PC-9 (cell line): Measurements from ENCODE around the gene IMMT. TPM values are rescaled to one million over a fixed set of nuclear protein-coding genes. Genes with fewer than 3 reads are reported as not detected.

Source experiments
- BruUV-seq: library from RNA; stranded (reverse); fragments of 400-500 nt; replicated peaks from 2 replicates; lab custom pipeline; 2021; lab: Mats Ljungman, UMichigan
- CTCF ChIA-PET: fragments of 300-600 bp; sonication (Branson Sonifier 250); formaldehyde crosslinking; loops from one replicate; lab custom pipeline; 2022; ENCODE audit warnings: antibody characterized with exemption; lab: Charles Lee
- POLR2A ChIA-PET: fragments of 300-600 bp; sonication (Branson Sonifier 250); formaldehyde crosslinking; loops from one replicate; lab custom pipeline; 2022; ENCODE audit warnings: antibody characterized with exemption; ENCODE audit not compliant: unreplicated experiment; lab: Charles Lee
- DNase-seq, 2 experiments: peaks; one replicate each; pipeline versions ENCODE4 v3.0.0 to v3.0.0-alpha.2; 2015 to 2022; ENCODE audit warnings: mixed read lengths in 1 of 2
- H2AFZ ChIP-seq: fragments of 200-600 bp; sonication (generic); 2 replicates; pipeline ENCODE4 v1.8.1; 2017; ENCODE audit warnings: antibody characterized with exemption
- H3F3A ChIP-seq: fragments of 200-600 bp; sonication (generic); 2 replicates; pipeline ENCODE4 v1.8.1; 2017; ENCODE audit warnings: antibody characterized with exemption, mild to moderate bottlenecking, low read depth; ENCODE audit not compliant: insufficient read depth
- H3K27ac ChIP-seq: fragments of 200-600 bp; sonication (generic); 2 replicates; pipeline ENCODE4 v1.6.1; 2016; ENCODE audit warnings: mixed run types
- H3K27me3 ChIP-seq: fragments of 200-600 bp; sonication (generic); 2 replicates; pipeline ENCODE4 v1.6.1; 2016; ENCODE audit warnings: low read depth, mixed run types; ENCODE audit not compliant: insufficient read depth
- H3K36me3 ChIP-seq: fragments of 200-600 bp; sonication (generic); 2 replicates; pipeline ENCODE4 v1.6.1; 2016; ENCODE audit warnings: low read depth, mixed run types
- H3K4me1 ChIP-seq: fragments of 200-600 bp; sonication (generic); replicated peaks from 2 replicates; pipeline ENCODE4 v1.6.1; 2016; ENCODE audit warnings: mixed run types; ENCODE audit not compliant: insufficient read depth
- H3K4me2 ChIP-seq: fragments of 200-600 bp; sonication (generic); 2 replicates; pipeline ENCODE4 v1.6.1; 2017; ENCODE audit warnings: mixed run types
- H3K4me3 ChIP-seq: fragments of 200-600 bp; sonication (generic); 2 replicates; pipeline ENCODE4 v1.6.1; 2016; ENCODE audit warnings: mixed run types
- H3K79me2 ChIP-seq: fragments of 200-600 bp; sonication (generic); 2 replicates; pipeline ENCODE4 v1.6.1; 2017; ENCODE audit warnings: low read depth, mixed run types
- H3K9me2 ChIP-seq: fragments of 200-600 bp; sonication (generic); 2 replicates; pipeline ENCODE4 v1.8.1; 2017; ENCODE audit warnings: mild to moderate bottlenecking; ENCODE audit not compliant: insufficient read depth
- H3K9me3 ChIP-seq: fragments of 200-600 bp; sonication (generic); 2 replicates; pipeline ENCODE4 v1.8.1; 2016; ENCODE audit warnings: low read depth; ENCODE audit not compliant: insufficient read depth
- H4K20me1 ChIP-seq: fragments of 200-600 bp; sonication (generic); 2 replicates; pipeline ENCODE4 v1.8.1; 2017; ENCODE audit not compliant: insufficient read depth
- EZH2 ChIP-seq: fragments of 200-600 bp; sonication (generic); IDR thresholded peaks from 2 replicates; pipeline ENCODE4 v1.8.0; 2017; ENCODE audit warnings: antibody characterized with exemption, low read depth
- intact Hi-C: fragments of 100-400 bp; cut with micrococcal nuclease; formaldehyde crosslinking; loops from one replicate; pipeline ENCODE4 v1.10.0; 2022; ENCODE audit not compliant: unreplicated experiment
- microRNA-seq: library from miRNA; unstranded; fragments of <30 nt; microRNA quantifications from one replicate; pipeline ENCODE4 v1.2.0, GENCODE V29; 2021; ENCODE audit warnings: borderline number of aligned reads, borderline replicate concordance
- total RNA-seq: library from RNA; stranded (reverse); gene quantifications from 2 replicates; pipeline ENCODE4 v1.2.3, GENCODE V29; 2021
- TF ChIP-seq, protein P1 (sequence below): fragments of 200-600 bp; sonication (generic); conservative IDR thresholded peaks from 2 replicates; pipeline ENCODE4 v1.6.1; 2017; ENCODE audit warnings: mixed run types, antibody characterized with exemption, mild to moderate bottlenecking, moderate library complexity

Gene IMMT
- total RNA-seq, 1 experiment from 2014 or later = 114 TPM

DNA sequence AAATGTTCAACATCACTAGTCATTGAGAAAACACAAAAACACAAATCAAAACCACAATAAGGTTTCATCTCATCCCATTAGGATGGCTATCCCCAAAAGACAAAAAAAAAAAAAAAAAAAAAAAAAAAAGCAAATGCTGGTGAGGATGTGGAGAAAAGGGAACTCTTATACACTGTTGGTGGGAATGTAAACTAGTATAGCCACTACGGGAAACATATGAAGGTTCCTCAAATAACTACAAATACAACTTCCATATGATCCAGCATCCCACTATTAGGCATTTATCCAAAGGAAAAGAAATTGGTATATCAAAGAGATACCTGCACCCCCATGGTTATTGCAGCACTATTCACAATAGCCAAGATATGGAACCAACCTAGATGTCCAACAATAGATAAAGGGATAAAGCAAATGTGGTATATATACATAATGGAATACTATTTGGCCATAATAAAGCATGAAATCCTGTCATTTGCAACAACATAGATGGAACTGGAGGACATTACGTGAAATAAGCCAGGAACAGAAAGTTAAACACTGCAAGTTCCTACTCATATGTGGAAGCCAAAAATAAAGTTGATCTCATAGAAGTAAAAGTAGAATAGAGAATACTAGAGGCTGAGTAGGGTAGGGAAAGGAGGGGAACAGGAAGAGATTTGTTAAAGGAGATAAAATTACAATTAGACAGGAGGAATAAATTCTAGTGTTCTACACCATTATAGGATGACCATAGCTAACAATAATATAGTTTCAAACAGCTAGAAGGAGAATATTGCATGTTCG is 98.0 kb downstream of the IMMT start:
- POLR2A ChIA-PET = no interaction called here
- no peak overlapping the region for H3K4me2 ChIP-seq
- BruUV-seq = no TSS peak
- H2AFZ ChIP-seq = no peak overlapping the region
- H3K79me2 ChIP-seq = peaks cover 31% of the 10 kb centered on the region
- H3F3A ChIP-seq = no peaks in the 10 kb centered on the region
- H3K36me3 ChIP-seq = peaks cover 45% of the 10 kb centered on the region
- no peak overlapping the region for H3K27ac ChIP-seq
- CTCF ChIA-PET = no interaction called here
- no peaks in the 10 kb centered on the region for H3K4me1 ChIP-seq
- no peaks in the 10 kb centered on the region for H3K9me3 ChIP-seq
- intact Hi-C loops = no loop called here
- no peaks in the 10 kb centered on the region for H3K27me3 ChIP-seq
- H4K20me1 ChIP-seq = peaks cover 25% of the 10 kb centered on the region
- H3K4me3 ChIP-seq = no peak overlapping the region
- DNase-seq = no peak
- H3K9me2 ChIP-seq = no peaks in the 10 kb centered on the region
- no peak for TF ChIP-seq EZH2
- TF ChIP-seq, protein P1, sequence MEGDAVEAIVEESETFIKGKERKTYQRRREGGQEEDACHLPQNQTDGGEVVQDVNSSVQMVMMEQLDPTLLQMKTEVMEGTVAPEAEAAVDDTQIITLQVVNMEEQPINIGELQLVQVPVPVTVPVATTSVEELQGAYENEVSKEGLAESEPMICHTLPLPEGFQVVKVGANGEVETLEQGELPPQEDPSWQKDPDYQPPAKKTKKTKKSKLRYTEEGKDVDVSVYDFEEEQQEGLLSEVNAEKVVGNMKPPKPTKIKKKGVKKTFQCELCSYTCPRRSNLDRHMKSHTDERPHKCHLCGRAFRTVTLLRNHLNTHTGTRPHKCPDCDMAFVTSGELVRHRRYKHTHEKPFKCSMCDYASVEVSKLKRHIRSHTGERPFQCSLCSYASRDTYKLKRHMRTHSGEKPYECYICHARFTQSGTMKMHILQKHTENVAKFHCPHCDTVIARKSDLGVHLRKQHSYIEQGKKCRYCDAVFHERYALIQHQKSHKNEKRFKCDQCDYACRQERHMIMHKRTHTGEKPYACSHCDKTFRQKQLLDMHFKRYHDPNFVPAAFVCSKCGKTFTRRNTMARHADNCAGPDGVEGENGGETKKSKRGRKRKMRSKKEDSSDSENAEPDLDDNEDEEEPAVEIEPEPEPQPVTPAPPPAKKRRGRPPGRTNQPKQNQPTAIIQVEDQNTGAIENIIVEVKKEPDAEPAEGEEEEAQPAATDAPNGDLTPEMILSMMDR = no peak

DNA sequence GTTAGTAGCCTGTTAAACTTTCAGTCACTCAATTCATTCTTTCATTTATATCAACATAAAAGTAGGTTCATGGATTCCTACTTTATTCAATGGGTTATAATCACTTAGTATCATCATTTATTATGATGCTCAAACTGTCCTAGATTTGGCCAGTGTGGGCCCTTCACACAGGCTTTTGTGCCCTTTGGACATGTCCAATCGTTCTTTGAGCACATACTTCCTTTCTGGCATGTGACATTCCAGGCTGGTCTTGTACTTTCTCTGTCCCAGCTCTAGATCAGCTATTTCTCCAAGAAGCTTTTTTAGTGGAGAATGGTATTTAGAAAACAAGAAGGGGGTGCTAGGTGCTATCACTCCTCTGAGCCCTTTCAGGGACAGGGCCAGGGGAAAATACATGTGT is 101.0 kb downstream of the IMMT start:
- intact Hi-C loops = no loop called here
- no peaks in the 10 kb centered on the region for H3K9me2 ChIP-seq
- ChIA-PET POLR2A (no interaction called here), CTCF (no interaction called here)
- peaks cover 41% of the 10 kb centered on the region for H3K36me3 ChIP-seq
- H3K9me3 ChIP-seq = no peaks in the 10 kb centered on the region
- H3K4me2 ChIP-seq = no peak overlapping the region
- no peaks in the 10 kb centered on the region for H3F3A ChIP-seq
- no peaks in the 10 kb centered on the region for H3K27me3 ChIP-seq
- BruUV-seq = no TSS peak
- DNase-seq = no peak
- no peak overlapping the region for H2AFZ ChIP-seq
- H3K27ac ChIP-seq = no peak overlapping the region
- no peak overlapping the region for H3K4me3 ChIP-seq
- TF ChIP-seq, protein P1 = no peak
- TF ChIP-seq EZH2 = no peak
- H4K20me1 ChIP-seq = peaks cover 15% of the 10 kb centered on the region
- no peaks in the 10 kb centered on the region for H3K4me1 ChIP-seq
- peaks cover 11% of the 10 kb centered on the region; the same call in 1 of the 2 replicates for H3K79me2 ChIP-seq

Small RNAs within 50 kb of the gene (microRNA-seq; reads per million reads assigned to microRNA genes)
- gene MIR4779 = not detected

Other genes with a start within 250 kb of the IMMT start
- gene POLR1A, start 89.6 kb downstream of the IMMT start, total RNA-seq = 23.1 and 29.7 TPM in 2 replicates
- gene PTCD3, start 89.2 kb downstream of the IMMT start, total RNA-seq = 64.5 and 82.7 TPM in 2 replicates
- gene MRPL35, start 4.0 kb upstream of the IMMT start, total RNA-seq = 25.2 and 28.1 TPM in 2 replicates
- gene REEP1, start 142.2 kb upstream of the IMMT start, total RNA-seq = 0.25 and 0.31 TPM in 2 replicates
- 31.8 and 39.3 TPM in 2 replicates for gene KDM3A, start 245.9 kb upstream of the IMMT start, total RNA-seq